Upper lobe of left lung (tissue), 4 donors: ENCODE results near the gene CLIP4.

Experiments
- POLR2AphosphoS5 ChIP-seq, 2 donors: sonication (generic); formaldehyde crosslinking; IDR thresholded peaks; one replicate each; pipeline ENCODE4 v1.5.1; 2017; ENCODE audit warnings: antibody characterized with exemption in 2 of 2
- TF ChIP-seq, protein P1 (sequence below), 6 experiments: fragments of 450-650 bp in 4 of 6; fragments of 200-600 bp in 2 of 6; sonication (generic) in 2 of 6; IDR thresholded peaks; one replicate each; pipeline ENCODE4 v1.5.1; 2016 to 2019; ENCODE audit warnings: antibody characterized with exemption in 6 of 6

DNA sequence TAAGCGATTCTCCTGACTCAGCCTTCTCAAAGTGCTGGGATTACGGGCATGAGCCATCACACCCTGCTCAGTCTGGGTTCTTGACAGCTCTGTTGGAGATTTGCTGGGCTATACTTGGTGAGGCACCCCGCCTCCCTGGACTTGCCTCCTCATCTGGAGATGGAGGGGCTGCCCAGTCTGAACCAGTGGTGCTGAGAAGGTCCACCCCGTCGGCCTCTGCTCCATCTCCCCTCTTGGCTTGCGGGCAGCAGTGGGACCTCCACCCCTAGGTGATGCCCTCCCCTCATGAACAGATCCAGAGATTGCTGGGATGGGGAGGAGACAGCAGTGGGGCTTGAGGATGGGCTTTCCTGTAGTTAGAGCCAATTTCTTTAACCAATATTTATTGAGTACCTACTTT, 120.9 kb downstream of the CLIP4 start:
- TF ChIP-seq POLR2AphosphoS5 (IDR thresholded peaks at IDR 0.05) = no peak
- TF ChIP-seq, protein P1, sequence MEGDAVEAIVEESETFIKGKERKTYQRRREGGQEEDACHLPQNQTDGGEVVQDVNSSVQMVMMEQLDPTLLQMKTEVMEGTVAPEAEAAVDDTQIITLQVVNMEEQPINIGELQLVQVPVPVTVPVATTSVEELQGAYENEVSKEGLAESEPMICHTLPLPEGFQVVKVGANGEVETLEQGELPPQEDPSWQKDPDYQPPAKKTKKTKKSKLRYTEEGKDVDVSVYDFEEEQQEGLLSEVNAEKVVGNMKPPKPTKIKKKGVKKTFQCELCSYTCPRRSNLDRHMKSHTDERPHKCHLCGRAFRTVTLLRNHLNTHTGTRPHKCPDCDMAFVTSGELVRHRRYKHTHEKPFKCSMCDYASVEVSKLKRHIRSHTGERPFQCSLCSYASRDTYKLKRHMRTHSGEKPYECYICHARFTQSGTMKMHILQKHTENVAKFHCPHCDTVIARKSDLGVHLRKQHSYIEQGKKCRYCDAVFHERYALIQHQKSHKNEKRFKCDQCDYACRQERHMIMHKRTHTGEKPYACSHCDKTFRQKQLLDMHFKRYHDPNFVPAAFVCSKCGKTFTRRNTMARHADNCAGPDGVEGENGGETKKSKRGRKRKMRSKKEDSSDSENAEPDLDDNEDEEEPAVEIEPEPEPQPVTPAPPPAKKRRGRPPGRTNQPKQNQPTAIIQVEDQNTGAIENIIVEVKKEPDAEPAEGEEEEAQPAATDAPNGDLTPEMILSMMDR (IDR thresholded peaks at IDR 0.05) = no peak
